ENCODE results near the gene TAS1R3. TPM values are rescaled to one million over a fixed set of nuclear protein-coding genes. Genes with fewer than 3 reads are reported as not detected.
A peak's percentile ranks its signal among the peaks of the same experiment; 100 is the strongest.

Gene TAS1R3
- total RNA-seq, 1 experiment from 2014 or later = 0.31 TPM

- no peaks in the 10 kb centered on the region for H3K36me3 ChIP-seq (ENCODE audit: control insufficient read depth, insufficient read depth, low read length)
- ATAC-seq = no peak
- TF ChIP-seq POLR2AphosphoS5 (IDR thresholded peaks at IDR 0.05; ENCODE audit: low read depth, low read length) = no peak
- TF ChIP-seq SIN3A (IDR thresholded peaks at IDR 0.05; ENCODE audit: borderline replicate concordance, insufficient read depth, low read depth, low read length) = no peak
- TF ChIP-seq TCF7L2 (IDR thresholded peaks at IDR 0.05; ENCODE audit: low read depth, low read length) = no peak
- TF ChIP-seq, protein P1, sequence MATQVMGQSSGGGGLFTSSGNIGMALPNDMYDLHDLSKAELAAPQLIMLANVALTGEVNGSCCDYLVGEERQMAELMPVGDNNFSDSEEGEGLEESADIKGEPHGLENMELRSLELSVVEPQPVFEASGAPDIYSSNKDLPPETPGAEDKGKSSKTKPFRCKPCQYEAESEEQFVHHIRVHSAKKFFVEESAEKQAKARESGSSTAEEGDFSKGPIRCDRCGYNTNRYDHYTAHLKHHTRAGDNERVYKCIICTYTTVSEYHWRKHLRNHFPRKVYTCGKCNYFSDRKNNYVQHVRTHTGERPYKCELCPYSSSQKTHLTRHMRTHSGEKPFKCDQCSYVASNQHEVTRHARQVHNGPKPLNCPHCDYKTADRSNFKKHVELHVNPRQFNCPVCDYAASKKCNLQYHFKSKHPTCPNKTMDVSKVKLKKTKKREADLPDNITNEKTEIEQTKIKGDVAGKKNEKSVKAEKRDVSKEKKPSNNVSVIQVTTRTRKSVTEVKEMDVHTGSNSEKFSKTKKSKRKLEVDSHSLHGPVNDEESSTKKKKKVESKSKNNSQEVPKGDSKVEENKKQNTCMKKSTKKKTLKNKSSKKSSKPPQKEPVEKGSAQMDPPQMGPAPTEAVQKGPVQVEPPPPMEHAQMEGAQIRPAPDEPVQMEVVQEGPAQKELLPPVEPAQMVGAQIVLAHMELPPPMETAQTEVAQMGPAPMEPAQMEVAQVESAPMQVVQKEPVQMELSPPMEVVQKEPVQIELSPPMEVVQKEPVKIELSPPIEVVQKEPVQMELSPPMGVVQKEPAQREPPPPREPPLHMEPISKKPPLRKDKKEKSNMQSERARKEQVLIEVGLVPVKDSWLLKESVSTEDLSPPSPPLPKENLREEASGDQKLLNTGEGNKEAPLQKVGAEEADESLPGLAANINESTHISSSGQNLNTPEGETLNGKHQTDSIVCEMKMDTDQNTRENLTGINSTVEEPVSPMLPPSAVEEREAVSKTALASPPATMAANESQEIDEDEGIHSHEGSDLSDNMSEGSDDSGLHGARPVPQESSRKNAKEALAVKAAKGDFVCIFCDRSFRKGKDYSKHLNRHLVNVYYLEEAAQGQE (IDR thresholded peaks at IDR 0.05; ENCODE audit: insufficient read depth in 1 of 2, low read depth in 2 of 2, low read length in 1 of 2) = no peak
- TF ChIP-seq CTCF (IDR thresholded peaks at IDR 0.05) = no peak
- no peaks in the 10 kb centered on the region for H3K27me3 ChIP-seq (ENCODE audit: control insufficient read depth, insufficient read depth, low read length)
- no peak for DNase-seq (ENCODE audit: low read depth, low spot score)
- no TSS peak for BruUV-seq (replicated peaks)
- H3K9me3 ChIP-seq (ENCODE audit: control insufficient read depth, insufficient read depth, low read depth, low read length) = no peaks in the 10 kb centered on the region
- H3K27ac ChIP-seq (ENCODE audit: low read length) = no peak overlapping the region
- intact Hi-C loops (cut with micrococcal nuclease; ENCODE audit: unreplicated experiment) (no loop called here), in situ Hi-C loops (cut with HindIII; ENCODE audit: low pct_unique_long_range_greater_than_20kb, low sequenced_read_pairs) (no loop called here)
- H3K4me1 ChIP-seq (ENCODE audit: control insufficient read depth, insufficient read depth, low read length) = no peaks in the 10 kb centered on the region
- CTCF ChIA-PET = no interaction called here
- no peak overlapping the region for H3K4me3 ChIP-seq (ENCODE audit: low read depth in 2 of 2, low read length in 2 of 2)
- POLR2A ChIA-PET = no interaction called here
Measured at GRCh38 chr1:1336931-1337792, 6.1 kb downstream of the TAS1R3 start.

DNA sequence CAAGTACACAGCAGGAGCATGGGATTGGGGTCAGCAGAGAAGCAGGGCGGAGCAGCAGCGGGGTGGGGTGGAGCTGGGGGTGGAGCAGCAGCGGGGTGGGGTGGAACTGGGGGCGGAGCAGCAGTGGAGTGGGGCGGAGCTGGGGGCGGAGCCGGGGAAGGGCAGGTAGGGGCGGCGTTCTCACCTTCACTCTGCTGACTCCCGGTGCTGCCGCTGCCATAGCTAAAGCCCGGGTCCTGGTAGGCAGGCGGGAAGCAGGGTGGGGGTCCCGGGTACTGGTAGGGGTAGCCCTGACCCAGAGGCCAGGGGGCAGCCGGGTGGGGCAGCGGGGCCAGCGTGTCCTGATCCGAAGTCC is 6.7 kb downstream of the TAS1R3 start:
- in situ Hi-C loops (cut with HindIII; ENCODE audit: low pct_unique_long_range_greater_than_20kb, low sequenced_read_pairs) = no loop called here
- H3K9me3 ChIP-seq (ENCODE audit: control insufficient read depth, insufficient read depth, low read depth, low read length) = no peaks in the 10 kb centered on the region
- H3K36me3 ChIP-seq (ENCODE audit: control insufficient read depth, insufficient read depth, low read length) = no peaks in the 10 kb centered on the region
- no peak overlapping the region for H3K27ac ChIP-seq (ENCODE audit: low read length)
- no peak overlapping the region for H3K4me3 ChIP-seq (ENCODE audit: low read depth in 2 of 2, low read length in 2 of 2)
- peak; percentile 62 for ATAC-seq
- TF ChIP-seq TCF7L2 (IDR thresholded peaks at IDR 0.05; ENCODE audit: low read depth, low read length) (no peak), POLR2AphosphoS5 (IDR thresholded peaks at IDR 0.05; ENCODE audit: low read depth, low read length) (no peak), SIN3A (IDR thresholded peaks at IDR 0.05; ENCODE audit: borderline replicate concordance, insufficient read depth, low read depth, low read length) (no peak)
- intact Hi-C loops (cut with micrococcal nuclease; ENCODE audit: unreplicated experiment) = no loop called here
- POLR2A ChIA-PET = no interaction called here
- CTCF ChIA-PET = no interaction called here
- H3K4me1 ChIP-seq (ENCODE audit: control insufficient read depth, insufficient read depth, low read length) = no peaks in the 10 kb centered on the region
- no peaks in the 10 kb centered on the region for H3K27me3 ChIP-seq (ENCODE audit: control insufficient read depth, insufficient read depth, low read length)
- no TSS peak for BruUV-seq (replicated peaks)
- DNase-seq (ENCODE audit: low read depth, low spot score) = no peak

GRCh38 chr1:1338278-1338677 is 7.2 kb downstream of the TAS1R3 start:
- ATAC-seq (no peak), DNase-seq (ENCODE audit: low read depth, low spot score) (no peak)
- in situ Hi-C loops (cut with HindIII; ENCODE audit: low pct_unique_long_range_greater_than_20kb, low sequenced_read_pairs) (no loop called here), intact Hi-C loops (cut with micrococcal nuclease; ENCODE audit: unreplicated experiment) (no loop called here)
- BruUV-seq (replicated peaks) = no TSS peak
- ChIA-PET POLR2A (no interaction called here), CTCF (no interaction called here)
- H3K27ac ChIP-seq (ENCODE audit: low read length) = no peak overlapping the region
- TF ChIP-seq, protein P1 (IDR thresholded peaks at IDR 0.05; ENCODE audit: insufficient read depth in 1 of 2, low read depth in 2 of 2, low read length in 1 of 2) = no peak
- TF ChIP-seq CTCF (IDR thresholded peaks at IDR 0.05) (no peak), SIN3A (IDR thresholded peaks at IDR 0.05; ENCODE audit: borderline replicate concordance, insufficient read depth, low read depth, low read length) (no peak), TCF7L2 (IDR thresholded peaks at IDR 0.05; ENCODE audit: low read depth, low read length) (no peak), POLR2AphosphoS5 (IDR thresholded peaks at IDR 0.05; ENCODE audit: low read depth, low read length) (no peak)
- no peaks in the 10 kb centered on the region for H3K9me3 ChIP-seq (ENCODE audit: control insufficient read depth, insufficient read depth, low read depth, low read length)
- H3K4me3 ChIP-seq (ENCODE audit: low read depth in 2 of 2, low read length in 2 of 2) = no peak overlapping the region
- no peaks in the 10 kb centered on the region for H3K27me3 ChIP-seq (ENCODE audit: control insufficient read depth, insufficient read depth, low read length)
- H3K4me1 ChIP-seq (ENCODE audit: control insufficient read depth, insufficient read depth, low read length) = 0 out of 2 replicates have a peak, but pooled peaks cover under 1% of the 10 kb centered on the region
- no peaks in the 10 kb centered on the region for H3K36me3 ChIP-seq (ENCODE audit: control insufficient read depth, insufficient read depth, low read length)
